ENCODE measurements around the gene DNPH1. TPM values are rescaled to one million over a fixed set of nuclear protein-coding genes. Genes with fewer than 3 reads are reported as not detected.

The DNPH1 gene
- polyA plus RNA-seq, 1 experiment: 63.9 TPM

DNA sequence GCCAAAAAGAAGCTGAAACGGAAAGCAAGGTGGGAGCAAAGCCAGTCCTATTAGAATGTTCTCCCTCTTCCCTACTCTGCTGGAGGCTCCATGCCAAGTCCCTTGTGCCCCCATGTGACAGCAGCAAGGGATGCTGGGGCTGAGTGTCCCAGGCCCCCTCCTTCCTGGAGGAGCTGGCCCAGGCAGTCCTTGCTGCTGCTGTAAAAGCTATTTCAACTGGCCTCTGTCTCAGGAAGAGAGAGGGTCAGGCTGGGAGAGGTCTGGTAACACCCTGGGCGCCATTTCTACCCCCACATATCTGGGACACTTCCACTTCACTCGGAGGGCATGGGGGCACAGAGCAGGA, 39.0 kb upstream of the DNPH1 start:
- TF ChIP-seq, protein P1, sequence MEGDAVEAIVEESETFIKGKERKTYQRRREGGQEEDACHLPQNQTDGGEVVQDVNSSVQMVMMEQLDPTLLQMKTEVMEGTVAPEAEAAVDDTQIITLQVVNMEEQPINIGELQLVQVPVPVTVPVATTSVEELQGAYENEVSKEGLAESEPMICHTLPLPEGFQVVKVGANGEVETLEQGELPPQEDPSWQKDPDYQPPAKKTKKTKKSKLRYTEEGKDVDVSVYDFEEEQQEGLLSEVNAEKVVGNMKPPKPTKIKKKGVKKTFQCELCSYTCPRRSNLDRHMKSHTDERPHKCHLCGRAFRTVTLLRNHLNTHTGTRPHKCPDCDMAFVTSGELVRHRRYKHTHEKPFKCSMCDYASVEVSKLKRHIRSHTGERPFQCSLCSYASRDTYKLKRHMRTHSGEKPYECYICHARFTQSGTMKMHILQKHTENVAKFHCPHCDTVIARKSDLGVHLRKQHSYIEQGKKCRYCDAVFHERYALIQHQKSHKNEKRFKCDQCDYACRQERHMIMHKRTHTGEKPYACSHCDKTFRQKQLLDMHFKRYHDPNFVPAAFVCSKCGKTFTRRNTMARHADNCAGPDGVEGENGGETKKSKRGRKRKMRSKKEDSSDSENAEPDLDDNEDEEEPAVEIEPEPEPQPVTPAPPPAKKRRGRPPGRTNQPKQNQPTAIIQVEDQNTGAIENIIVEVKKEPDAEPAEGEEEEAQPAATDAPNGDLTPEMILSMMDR (IDR thresholded peaks at IDR 0.05; ENCODE audit: insufficient read depth, low read depth, low read length): no peak
- H3K27me3 ChIP-seq (ENCODE audit: control insufficient read depth, insufficient read depth, low read length): peaks cover 26% of the 10 kb centered on the region
- no peak for DNase-seq (ENCODE audit: low read depth)
- no peak overlapping the region for H3K4me3 ChIP-seq (ENCODE audit: low read depth, low read length)
- H3K36me3 ChIP-seq (ENCODE audit: control insufficient read depth, insufficient read depth, low read length): no peaks in the 10 kb centered on the region
- ChIA-PET CTCF (interaction anchor here (0.8 to 2.2 kb wide), 4 partner anchors 8 to 239 kb away, joined by 3 to 11 read pairs (median 4); no protein-coding TSS in a partner anchor), POLR2A (no interaction called here)

DNA sequence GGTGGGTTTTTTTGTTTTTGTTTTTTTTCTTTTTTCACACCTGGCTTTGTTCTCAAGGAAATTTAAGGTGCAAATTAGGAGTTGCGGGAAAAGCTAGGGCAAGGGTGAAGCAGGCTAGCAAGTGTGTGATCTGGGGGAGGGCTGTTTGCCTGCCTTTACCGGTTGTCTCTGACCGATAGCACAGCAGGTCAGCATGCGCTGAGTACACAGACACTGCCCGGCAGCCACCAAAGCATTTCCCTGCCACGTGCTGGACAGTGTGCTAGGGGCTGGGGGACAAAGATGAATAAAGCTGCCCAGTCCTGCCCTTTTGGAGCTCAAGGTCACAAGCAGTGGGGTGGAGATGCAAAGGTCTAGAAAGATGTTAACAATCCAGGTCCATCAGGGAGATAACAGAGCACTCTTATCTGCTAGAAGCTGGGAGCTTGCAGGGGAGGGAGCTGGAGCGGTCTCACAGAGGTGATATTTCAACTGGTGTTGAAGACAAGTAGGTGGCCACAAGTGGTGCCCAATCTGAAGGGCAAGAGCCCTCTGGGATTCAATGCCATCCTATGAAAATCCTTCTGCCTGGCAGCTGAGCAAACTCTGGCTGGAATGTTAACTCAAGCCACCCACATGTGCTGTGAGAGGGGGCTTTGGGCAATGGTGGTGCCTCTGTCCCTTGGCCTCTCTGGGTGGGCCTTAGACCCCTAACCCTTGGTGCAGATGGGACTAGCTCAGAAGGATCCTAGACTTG, 38.5 kb upstream of the DNPH1 start:
- DNase-seq (ENCODE audit: low read depth): no peak
- H3K4me3 ChIP-seq (ENCODE audit: low read depth, low read length): no peak overlapping the region
- ChIA-PET POLR2A (no interaction called here), CTCF (interaction anchor here (0.8 to 2.2 kb wide), 4 partner anchors 9 to 239 kb away, joined by 3 to 11 read pairs (median 4); no protein-coding TSS in a partner anchor)
- no peaks in the 10 kb centered on the region for H3K36me3 ChIP-seq (ENCODE audit: control insufficient read depth, insufficient read depth, low read length)
- TF ChIP-seq, protein P1 (IDR thresholded peaks at IDR 0.05; ENCODE audit: insufficient read depth, low read depth, low read length): no peak
- H3K27me3 ChIP-seq (ENCODE audit: control insufficient read depth, insufficient read depth, low read length): peaks cover 23% of the 10 kb centered on the region

DNA sequence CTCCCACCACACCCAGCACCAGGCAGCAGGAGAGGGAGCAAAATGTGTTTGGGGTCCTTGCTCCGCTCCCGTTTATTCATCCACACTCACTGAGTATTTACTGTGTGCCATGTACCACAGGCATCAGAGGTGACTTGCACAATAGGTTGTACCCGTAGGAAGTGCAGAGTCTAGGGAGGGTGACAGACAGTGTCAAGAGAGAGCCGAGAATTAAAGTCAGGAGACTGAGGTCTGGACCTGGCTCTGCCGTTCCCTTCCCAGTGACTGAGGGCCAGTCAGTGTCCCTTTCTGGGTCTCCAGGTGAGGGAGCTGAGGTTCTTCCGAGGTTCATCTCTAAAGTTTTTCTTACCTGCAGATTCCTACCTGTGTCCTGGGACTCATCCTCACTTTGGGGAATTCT, 36.3 kb upstream of the DNPH1 start:
- TF ChIP-seq, protein P1 (IDR thresholded peaks at IDR 0.05; ENCODE audit: insufficient read depth, low read depth, low read length): no peak
- Histone ChIP-seq H3K4me3 (ENCODE audit: low read depth, low read length) (no peak overlapping the region), H3K36me3 (ENCODE audit: control insufficient read depth, insufficient read depth, low read length) (no peaks in the 10 kb centered on the region), H3K27me3 (ENCODE audit: control insufficient read depth, insufficient read depth, low read length) (peaks cover 22% of the 10 kb centered on the region)
- DNase-seq (ENCODE audit: low read depth): no peak
- ChIA-PET POLR2A (no interaction called here), CTCF (interaction anchor here (1.2 to 5.6 kb wide), 3 partner anchors 72 to 242 kb away, joined by 3 to 51 read pairs (median 41); no protein-coding TSS in a partner anchor)

DNA sequence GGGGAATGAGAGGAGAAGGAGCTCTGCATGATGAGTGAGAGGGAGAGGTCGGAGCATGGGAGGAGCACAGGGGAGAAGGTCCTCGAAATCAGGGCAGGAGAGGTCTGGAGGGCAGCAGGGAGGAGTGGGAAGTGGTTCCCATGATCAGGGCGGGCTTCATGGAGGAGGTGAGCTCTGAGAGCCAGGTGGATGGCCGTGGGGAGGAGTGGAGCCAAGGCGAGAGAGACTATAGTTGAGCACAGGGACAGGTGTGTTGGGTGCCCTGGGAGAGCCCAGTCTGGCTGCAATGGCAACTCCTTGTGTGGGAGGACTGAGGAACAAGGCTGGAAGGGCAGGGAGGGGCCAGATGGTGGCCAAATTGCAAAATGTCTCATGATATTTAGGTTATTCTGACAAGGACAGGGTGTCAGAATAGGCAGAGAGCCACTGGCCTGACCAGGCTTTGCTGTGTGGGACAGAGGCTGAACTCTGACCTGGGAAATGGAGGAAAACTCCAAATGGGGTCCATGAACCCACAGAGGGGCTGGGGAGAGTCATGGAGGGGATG, 35.4 kb upstream of the DNPH1 start:
- no peak for DNase-seq (ENCODE audit: low read depth)
- Histone ChIP-seq H3K36me3 (ENCODE audit: control insufficient read depth, insufficient read depth, low read length) (no peaks in the 10 kb centered on the region), H3K4me3 (ENCODE audit: low read depth, low read length) (no peak overlapping the region), H3K27me3 (ENCODE audit: control insufficient read depth, insufficient read depth, low read length) (peaks cover 22% of the 10 kb centered on the region)
- POLR2A ChIA-PET: no interaction called here
- CTCF ChIA-PET: interaction anchor here (0.6 to 5.6 kb wide), 10 partner anchors 12 to 242 kb away, joined by 3 to 51 read pairs (median 3); no protein-coding TSS in a partner anchor
- TF ChIP-seq, protein P1 (IDR thresholded peaks at IDR 0.05; ENCODE audit: insufficient read depth, low read depth, low read length): no peak

DNA sequence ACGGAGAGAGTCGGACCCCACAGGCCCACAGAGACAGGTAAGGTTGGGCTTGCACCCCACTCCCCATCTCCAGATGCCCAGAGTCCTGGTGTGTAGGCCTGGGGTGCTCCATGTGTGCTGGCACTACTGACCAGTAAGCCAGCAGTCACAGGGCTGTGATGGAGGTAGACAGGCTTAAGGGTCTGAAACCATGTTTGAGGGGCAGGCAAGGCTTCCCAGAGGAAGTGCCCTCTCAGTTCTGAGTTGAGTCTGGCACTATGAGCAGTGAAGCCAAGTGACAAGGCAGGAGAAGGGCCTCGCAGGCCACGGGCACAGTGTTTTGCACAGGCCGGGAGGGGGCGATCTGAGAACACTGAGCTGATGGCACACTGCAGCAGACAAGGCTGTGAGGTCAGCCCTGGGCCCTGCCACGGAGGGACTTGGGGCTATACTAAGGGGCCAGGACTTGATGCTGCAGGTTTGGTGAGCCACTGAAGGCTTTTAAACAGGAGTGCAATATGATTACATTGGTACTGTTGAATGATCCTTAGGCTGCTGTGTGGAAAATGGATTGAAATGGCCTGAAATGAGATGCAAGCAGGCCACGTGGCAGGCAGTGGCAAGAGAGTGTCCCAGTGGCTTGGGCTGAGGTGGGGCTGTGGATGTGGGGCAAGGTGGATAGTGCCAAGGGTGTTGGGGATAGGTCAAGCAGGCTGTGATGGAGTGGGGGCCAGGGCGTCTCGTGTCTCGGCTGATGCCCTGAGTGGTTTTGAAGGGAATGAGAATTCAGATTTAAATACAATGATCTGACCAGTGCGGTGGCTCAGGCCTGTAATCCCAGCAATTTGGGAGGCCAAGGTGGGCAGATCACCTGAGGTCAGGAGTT, 34.3 kb upstream of the DNPH1 start:
- H3K36me3 ChIP-seq (ENCODE audit: control insufficient read depth, insufficient read depth, low read length): no peaks in the 10 kb centered on the region
- H3K4me3 ChIP-seq (ENCODE audit: low read depth, low read length): no peak overlapping the region
- peaks cover 16% of the 10 kb centered on the region for H3K27me3 ChIP-seq (ENCODE audit: control insufficient read depth, insufficient read depth, low read length)
- POLR2A ChIA-PET: no interaction called here
- CTCF ChIA-PET: interaction anchor here (0.6 to 5.6 kb wide), 19 partner anchors 11 to 274 kb away, joined by 3 to 51 read pairs (median 3); partner anchors contain the start of genes DNPH1, LRRC73, POLR1C and YIPF3
- TF ChIP-seq, protein P1 (IDR thresholded peaks at IDR 0.05; ENCODE audit: insufficient read depth, low read depth, low read length): peak; percentile 88
- DNase-seq (ENCODE audit: low read depth): no peak

Measured in BJ (cell line).